HepG2 (cell line): ENCODE data around the gene IL6R. TPM values are rescaled to one million over a fixed set of nuclear protein-coding genes. Genes with fewer than 3 reads are reported as not detected.

Experiments used
- GABPA ChIP-seq, 2 experiments: IDR thresholded peaks; 2 replicates each; pipeline ENCODE4 v1.6.1; 2011 to 2016; ENCODE audit warnings: low read depth in 2 of 2, low read length in 1 of 2, missing biosample characterization in 1 of 2, missing genetic modification characterization in 1 of 2
- MBD4 ChIP-seq: IDR thresholded peaks from 2 replicates; pipeline ENCODE4 v1.6.1; 2012; ENCODE audit warnings: low read length, inconsistent platforms, borderline replicate concordance
- MEF2D ChIP-seq: sonication (generic); formaldehyde crosslinking; IDR thresholded peaks from 2 replicates; pipeline ENCODE4 v1.5.1; 2020; ENCODE audit warnings: mild to moderate bottlenecking, missing genetic modification reagents
- MYC ChIP-seq: sonication (generic); formaldehyde crosslinking; IDR thresholded peaks from 2 replicates; pipeline ENCODE4 v1.9.0; 2021; ENCODE audit warnings: missing genetic modification reagents, borderline replicate concordance
- NCOR1 ChIP-seq: fragments of 200-600 bp; sonication (generic); IDR thresholded peaks from 2 replicates; pipeline ENCODE4 v1.7.0; 2017; ENCODE audit warnings: antibody characterized with exemption, low read length, borderline replicate concordance
- PITX1 ChIP-seq: sonication (generic); formaldehyde crosslinking; IDR thresholded peaks from 2 replicates; pipeline ENCODE4 v1.5.1; 2020; ENCODE audit warnings: mild to moderate bottlenecking, missing genetic modification reagents
- PLRG1 ChIP-seq: fragments of 450-650 bp; conservative IDR thresholded peaks from 2 replicates; pipeline ENCODE4 v1.6.1; 2016
- POGZ ChIP-seq: sonication (generic); formaldehyde crosslinking; IDR thresholded peaks from 2 replicates; pipeline ENCODE4 v1.4.0; 2020; ENCODE audit warnings: mild to moderate bottlenecking, missing genetic modification reagents
- RARG ChIP-seq: sonication (generic); formaldehyde crosslinking; IDR thresholded peaks from 2 replicates; pipeline ENCODE4 v1.4.0; 2020; ENCODE audit warnings: low read depth, mild to moderate bottlenecking, missing genetic modification reagents
- SALL2 ChIP-seq: sonication (generic); formaldehyde crosslinking; IDR thresholded peaks from 2 replicates; pipeline ENCODE4 v1.8.1; 2023; ENCODE audit warnings: mild to moderate bottlenecking, missing genetic modification reagents, inconsistent platforms
- SOX13 ChIP-seq, 3 experiments: fragments of 450-650 bp in 1 of 3; sonication (generic) in 1 of 3; formaldehyde crosslinking in 1 of 3; IDR thresholded peaks in 2 of 3; conservative IDR thresholded peaks in 1 of 3; 2 replicates each; pipeline versions ENCODE4 v1.5.0 to v1.6.1; 2016 to 2020; ENCODE audit warnings: antibody characterized with exemption in 1 of 3, mild to moderate bottlenecking in 1 of 3, missing compliant biosample characterization in 1 of 3, missing genetic modification reagents in 1 of 3, moderate library complexity in 1 of 3
- SP140L ChIP-seq: sonication (generic); formaldehyde crosslinking; IDR thresholded peaks from 2 replicates; pipeline ENCODE4 v1.4.0; 2020; ENCODE audit warnings: missing genetic modification reagents, borderline replicate concordance
- SRSF4 ChIP-seq: fragments of 200-400 bp; formaldehyde crosslinking; IDR thresholded peaks from one replicate; pipeline ENCODE4 v1.6.1; 2018; ENCODE audit warnings: mild to moderate bottlenecking, low read depth, low read length, moderate library complexity; ENCODE audit not compliant: poor library complexity, severe bottlenecking
- TAF15 ChIP-seq: fragments of 200-400 bp; formaldehyde crosslinking; IDR thresholded peaks from one replicate; pipeline ENCODE4 v1.6.1; 2018; ENCODE audit warnings: mild to moderate bottlenecking, low read depth, low read length; ENCODE audit not compliant: poor library complexity, severe bottlenecking
- ZBTB7B ChIP-seq: sonication (generic); formaldehyde crosslinking; IDR thresholded peaks from 2 replicates; pipeline ENCODE4 v1.4.0; 2020; ENCODE audit warnings: missing genetic modification reagents
- ZNF101 ChIP-seq: sonication (generic); formaldehyde crosslinking; IDR thresholded peaks from 2 replicates; pipeline ENCODE4 v1.4.0; 2020; ENCODE audit warnings: mild to moderate bottlenecking, low read depth, missing genetic modification reagents, borderline replicate concordance
- ZNF446 ChIP-seq: sonication (generic); formaldehyde crosslinking; IDR thresholded peaks from 2 replicates; pipeline ENCODE4 v1.5.0; 2020; ENCODE audit warnings: mild to moderate bottlenecking, missing genetic modification reagents
- ZNF674 ChIP-seq: sonication (generic); formaldehyde crosslinking; IDR thresholded peaks from 2 replicates; pipeline ENCODE4 v1.5.0; 2020; ENCODE audit warnings: low read depth, mild to moderate bottlenecking, missing genetic modification reagents
- ZNF747 ChIP-seq: sonication (generic); formaldehyde crosslinking; IDR thresholded peaks from 2 replicates; pipeline ENCODE4 v1.8.1; 2023; ENCODE audit warnings: missing genetic modification reagents, mild to moderate bottlenecking, borderline replicate concordance
- ZNF781 ChIP-seq: sonication (generic); formaldehyde crosslinking; IDR thresholded peaks from 2 replicates; pipeline ENCODE4 v1.5.1; 2020; ENCODE audit warnings: borderline replicate concordance, mild to moderate bottlenecking, missing genetic modification reagents; ENCODE audit errors: not compliant biosample characterization
- ZNF83 ChIP-seq: sonication (generic); formaldehyde crosslinking; IDR thresholded peaks from 2 replicates; pipeline ENCODE4 v1.4.0; 2020; ENCODE audit warnings: missing genetic modification reagents, mild to moderate bottlenecking, borderline replicate concordance
- ZSCAN25 ChIP-seq: sonication (generic); formaldehyde crosslinking; IDR thresholded peaks from 2 replicates; pipeline ENCODE4 v1.8.0; 2022; ENCODE audit warnings: mild to moderate bottlenecking, missing genetic modification reagents
- polyA plus RNA-seq, 8 experiments: library from polyadenylated mRNA; depleted of rRNA in 3 of 8; stranded (reverse) in 7 of 8; unstranded in 1 of 8; fragments of >200 nt; fragmentation: Illumina TruSeq in 4 of 8; extraction: Trizol in 4 of 8; gene quantifications; 2 replicates each; pipeline versions ENCODE4 v1.2.1 to v1.2.3, GENCODE V29; 2011 to 2016; ENCODE audit warnings: low read depth in 4 of 8, missing spikeins in 1 of 8, mixed read lengths in 1 of 8; ENCODE audit not compliant: insufficient read depth in 1 of 8
- total RNA-seq, 5 experiments: library from RNA; depleted of rRNA; stranded (reverse); fragments of >200 nt; fragmentation: Illumina TruSeq; extraction: Trizol; gene quantifications; 2 replicates each; pipeline ENCODE4 v1.2.3, GENCODE V29; 2016; ENCODE audit warnings: low read depth in 1 of 5
- TF ChIP-seq, protein P1 (sequence below): IDR thresholded peaks from 2 replicates; pipeline ENCODE4 v1.6.1; 2016; ENCODE audit warnings: missing genetic modification reagents, missing compliant biosample characterization
- TF ChIP-seq, protein P2 (sequence below): fragments of 450-650 bp; IDR thresholded peaks from 2 replicates; pipeline ENCODE4 v1.6.1; 2016
- TF ChIP-seq, protein P3 (sequence below): IDR thresholded peaks from 2 replicates; pipeline ENCODE4 v1.6.1; 2016; ENCODE audit warnings: low read depth, borderline replicate concordance
- TF ChIP-seq, protein P4 (sequence below): sonication (generic); formaldehyde crosslinking; conservative IDR thresholded peaks from 2 replicates; pipeline ENCODE4 v1.8.0; 2022; ENCODE audit warnings: missing genetic modification reagents

The IL6R gene
- total and polyA plus RNA-seq, 2 of the 13 experiments (the other 11 are each of a cell fraction or from before 2014, with no cell fraction given): 5.0 to 24.5 TPM

DNA sequence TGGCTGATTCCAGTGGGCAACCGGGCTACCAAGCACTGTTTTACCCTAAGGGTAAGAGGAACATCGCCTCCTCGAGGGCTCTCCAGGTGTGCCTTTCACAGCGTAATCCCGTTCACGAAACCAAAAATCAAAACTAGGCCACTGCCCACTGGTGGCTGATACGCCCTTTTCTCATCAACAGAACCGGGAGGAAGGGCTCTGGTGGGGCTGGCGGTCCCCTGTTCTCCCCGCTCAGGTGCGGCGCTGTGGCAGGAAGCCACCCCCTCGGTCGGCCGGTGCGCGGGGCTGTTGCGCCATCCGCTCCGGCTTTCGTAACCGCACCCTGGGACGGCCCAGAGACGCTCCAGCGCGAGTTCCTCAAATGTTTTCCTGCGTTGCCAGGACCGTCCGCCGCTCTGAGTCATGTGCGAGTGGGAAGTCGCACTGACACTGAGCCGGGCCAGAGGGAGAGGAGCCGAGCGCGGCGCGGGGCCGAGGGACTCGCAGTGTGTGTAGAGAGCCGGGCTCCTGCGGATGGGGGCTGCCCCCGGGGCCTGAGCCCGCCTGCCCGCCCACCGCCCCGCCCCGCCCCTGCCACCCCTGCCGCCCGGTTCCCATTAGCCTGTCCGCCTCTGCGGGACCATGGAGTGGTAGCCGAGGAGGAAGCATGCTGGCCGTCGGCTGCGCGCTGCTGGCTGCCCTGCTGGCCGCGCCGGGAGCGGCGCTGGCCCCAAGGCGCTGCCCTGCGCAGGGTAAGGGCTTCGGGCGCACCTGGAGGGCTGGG, at the start of gene IL6R (continued):
- no peak for TF ChIP-seq ZNF101 (CRISPR knock-in tag)
- TF ChIP-seq ZBTB7B (CRISPR knock-in tag): peak; percentile 75; the same call in 1 of the 2 replicates
- TF ChIP-seq TAF15: no peak
- TF ChIP-seq SP140L: no peak
- peak; percentile 57 for TF ChIP-seq MYC (CRISPR knock-in tag)
- no peak for TF ChIP-seq ZNF747 (CRISPR knock-in tag)
- no peak for TF ChIP-seq PITX1
- no peak for TF ChIP-seq GABPA (IDR thresholded peaks at IDR 0.05; ENCODE audit: low read depth, low read length)
- TF ChIP-seq GABPA (CRISPR knock-in tag; IDR thresholded peaks at IDR 0.05; ENCODE audit: low read depth): peak; percentile 49
- no peak for TF ChIP-seq SRSF4
- TF ChIP-seq, protein P1, sequence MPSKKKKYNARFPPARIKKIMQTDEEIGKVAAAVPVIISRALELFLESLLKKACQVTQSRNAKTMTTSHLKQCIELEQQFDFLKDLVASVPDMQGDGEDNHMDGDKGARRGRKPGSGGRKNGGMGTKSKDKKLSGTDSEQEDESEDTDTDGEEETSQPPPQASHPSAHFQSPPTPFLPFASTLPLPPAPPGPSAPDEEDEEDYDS (CRISPR knock-in tag): peak; percentile 54; the same call in 1 of the 2 replicates
- TF ChIP-seq, protein P2, sequence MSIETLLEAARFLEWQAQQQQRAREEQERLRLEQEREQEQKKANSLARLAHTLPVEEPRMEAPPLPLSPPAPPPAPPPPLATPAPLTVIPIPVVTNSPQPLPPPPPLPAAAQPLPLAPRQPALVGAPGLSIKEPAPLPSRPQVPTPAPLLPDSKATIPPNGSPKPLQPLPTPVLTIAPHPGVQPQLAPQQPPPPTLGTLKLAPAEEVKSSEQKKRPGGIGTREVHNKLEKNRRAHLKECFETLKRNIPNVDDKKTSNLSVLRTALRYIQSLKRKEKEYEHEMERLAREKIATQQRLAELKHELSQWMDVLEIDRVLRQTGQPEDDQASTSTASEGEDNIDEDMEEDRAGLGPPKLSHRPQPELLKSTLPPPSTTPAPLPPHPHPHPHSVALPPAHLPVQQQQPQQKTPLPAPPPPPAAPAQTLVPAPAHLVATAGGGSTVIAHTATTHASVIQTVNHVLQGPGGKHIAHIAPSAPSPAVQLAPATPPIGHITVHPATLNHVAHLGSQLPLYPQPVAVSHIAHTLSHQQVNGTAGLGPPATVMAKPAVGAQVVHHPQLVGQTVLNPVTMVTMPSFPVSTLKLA: no peak
- no peak for TF ChIP-seq SOX13 (IDR thresholded peaks at IDR 0.05)
- TF ChIP-seq SOX13 (CRISPR knock-in tag; conservative IDR thresholded peaks at IDR 0.05 in 1 of 2, IDR thresholded peaks at IDR 0.05 in 1 of 2): peak in 1 of 2 experiments; percentile 54; a peak in 1 of 4 replicates
- no peak for TF ChIP-seq RARG (CRISPR knock-in tag)
- no peak for TF ChIP-seq MBD4
- no peak for TF ChIP-seq POGZ (CRISPR knock-in tag)
- TF ChIP-seq MEF2D (CRISPR knock-in tag): no peak
- TF ChIP-seq ZNF83 (CRISPR knock-in tag): no peak
- TF ChIP-seq SALL2 (CRISPR knock-in tag): no peak
- TF ChIP-seq, protein P3, sequence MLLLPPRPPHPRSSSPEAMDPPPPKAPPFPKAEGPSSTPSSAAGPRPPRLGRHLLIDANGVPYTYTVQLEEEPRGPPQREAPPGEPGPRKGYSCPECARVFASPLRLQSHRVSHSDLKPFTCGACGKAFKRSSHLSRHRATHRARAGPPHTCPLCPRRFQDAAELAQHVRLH: peak; percentile 68; the same call in 1 of the 2 replicates
- TF ChIP-seq ZNF446: no peak
- no peak for TF ChIP-seq NCOR1
- no peak for TF ChIP-seq ZNF781 (CRISPR knock-in tag)
- TF ChIP-seq, protein P4, sequence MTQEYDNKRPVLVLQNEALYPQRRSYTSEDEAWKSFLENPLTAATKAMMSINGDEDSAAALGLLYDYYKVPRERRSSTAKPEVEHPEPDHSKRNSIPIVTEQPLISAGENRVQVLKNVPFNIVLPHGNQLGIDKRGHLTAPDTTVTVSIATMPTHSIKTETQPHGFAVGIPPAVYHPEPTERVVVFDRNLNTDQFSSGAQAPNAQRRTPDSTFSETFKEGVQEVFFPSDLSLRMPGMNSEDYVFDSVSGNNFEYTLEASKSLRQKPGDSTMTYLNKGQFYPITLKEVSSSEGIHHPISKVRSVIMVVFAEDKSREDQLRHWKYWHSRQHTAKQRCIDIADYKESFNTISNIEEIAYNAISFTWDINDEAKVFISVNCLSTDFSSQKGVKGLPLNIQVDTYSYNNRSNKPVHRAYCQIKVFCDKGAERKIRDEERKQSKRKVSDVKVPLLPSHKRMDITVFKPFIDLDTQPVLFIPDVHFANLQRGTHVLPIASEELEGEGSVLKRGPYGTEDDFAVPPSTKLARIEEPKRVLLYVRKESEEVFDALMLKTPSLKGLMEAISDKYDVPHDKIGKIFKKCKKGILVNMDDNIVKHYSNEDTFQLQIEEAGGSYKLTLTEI: no peak
- no peak for TF ChIP-seq PLRG1
- no peak for TF ChIP-seq ZSCAN25
- TF ChIP-seq ZNF674: no peak
